Measurements from ENCODE around the gene TADA2B. TPM values are rescaled to one million over a fixed set of nuclear protein-coding genes. Genes with fewer than 3 reads are reported as not detected.

Gene TADA2B
- total and polyA plus RNA-seq, 2 of the 4 experiments (the other 2 are of a cell fraction) = 6.1 to 8.6 TPM

DNA sequence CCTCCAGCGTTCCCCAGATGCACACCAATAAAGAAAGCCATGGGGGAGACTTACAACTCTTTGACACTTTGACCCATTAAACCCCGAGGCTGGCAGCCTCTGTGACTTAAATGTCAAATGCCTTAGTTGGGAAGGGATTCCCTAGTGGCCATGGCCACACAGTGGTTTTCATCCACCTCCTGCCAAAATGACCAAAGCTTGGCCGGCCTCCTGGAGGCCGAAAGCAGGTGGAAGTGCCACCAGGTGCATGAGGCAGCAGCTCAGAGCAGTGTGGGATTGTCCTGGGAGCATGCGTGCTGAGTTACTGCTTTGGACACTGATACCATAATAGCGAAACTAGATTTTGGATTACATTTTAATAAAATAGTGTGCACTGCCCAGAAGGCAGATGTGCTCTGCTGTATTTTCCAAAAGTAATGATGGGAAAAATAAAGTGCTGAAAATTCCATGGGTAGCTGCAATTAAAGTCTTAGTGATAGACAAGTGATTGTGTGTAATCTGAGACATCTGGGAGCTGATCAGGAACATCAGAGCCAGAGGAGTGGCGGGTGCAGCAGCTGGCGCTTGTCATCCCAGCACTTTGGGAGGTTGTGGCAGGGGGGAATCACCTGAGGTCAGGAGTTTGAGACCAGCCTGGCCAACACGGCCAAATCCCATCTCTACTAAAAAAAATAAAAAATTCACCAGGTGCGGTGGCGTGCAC, 39.8 kb upstream of the TADA2B start:
- Histone ChIP-seq H3K14ac (replicated peaks; ENCODE audit: low read depth, low read length) (no peak overlapping the region), H2BK120ac (ENCODE audit: low read depth, low read length) (no peak overlapping the region), H2AFZ (replicated peaks; ENCODE audit: low read length, poor library complexity) (no peak overlapping the region), H3K18ac (ENCODE audit: low read depth, low read length) (no peak overlapping the region), H3K4ac (ENCODE audit: low read depth, low read length) (no peak overlapping the region), H3K56ac (ENCODE audit: extremely low read depth, insufficient read depth, low read length) (no peak overlapping the region), H3K27me3 (ENCODE audit: control insufficient read depth, insufficient read depth, low read length) (no peaks in the 10 kb centered on the region), H3K9ac (ENCODE audit: low read depth, low read length) (no peak overlapping the region), H2AK5ac (ENCODE audit: low read depth, low read length) (no peak overlapping the region), H2BK20ac (ENCODE audit: low read depth, low read length) (no peak overlapping the region), H2AK9ac (replicated peaks; ENCODE audit: low read depth, low read length, poor library complexity) (no peak overlapping the region), H3K79me1 (ENCODE audit: low read depth in 1 of 2, low read length in 2 of 2) (peaks cover 11 to 33% of the 10 kb centered on the region in 2 experiments; a peak in 3 of 4 replicates), H3K4me3 (ENCODE audit: insufficient read depth, low read depth, low read length) (no peak overlapping the region), H3K36me3 (ENCODE audit: control insufficient read depth, insufficient read depth, low read length) (peaks cover 54% of the 10 kb centered on the region), H3K23ac (ENCODE audit: low read depth, low read length) (no peak overlapping the region), H3K27ac (ENCODE audit: insufficient read depth, low read length) (no peak overlapping the region), H4K20me1 (ENCODE audit: insufficient read depth, low read length) (no peaks in the 10 kb centered on the region), H4K91ac (ENCODE audit: insufficient read depth, low read depth, low read length) (no peak overlapping the region), H4K8ac (ENCODE audit: low read depth in 2 of 2, low read length in 2 of 2) (no peak overlapping the region), H4K5ac (ENCODE audit: low read depth, low read length) (no peak overlapping the region), H2BK5ac (ENCODE audit: low read depth, low read length, poor library complexity, severe bottlenecking) (no peak overlapping the region), H3K9me1 (ENCODE audit: insufficient read depth, low read length) (no peaks in the 10 kb centered on the region; the same call in 1 of the 2 replicates), H2BK15ac (ENCODE audit: low read depth, low read length) (no peak overlapping the region), H3K4me1 (ENCODE audit: control insufficient read depth, insufficient read depth, low read length) (peaks cover 2% of the 10 kb centered on the region; the same call in 1 of the 2 replicates), H3K4me2 (ENCODE audit: low read depth, low read length) (no peak overlapping the region), H3K9me3 (ENCODE audit: control insufficient read depth, insufficient read depth, low read length) (no peaks in the 10 kb centered on the region)
- in situ Hi-C loops (cut with MboI; ENCODE audit: low sequenced_read_pairs) = no loop called here
- WGBS, 2 experiments (ENCODE audit: extremely low coverage in 2 of 2, insufficient read length in 1 of 2) = 100% methylated on average over 1 of the region's 11 CpGs; no CpG with 5 or more reads in 1 of the 2 experiments
- intact Hi-C loops (cut with micrococcal nuclease) = no loop called here
- dilution Hi-C loops (cut with HindIII; ENCODE audit: low sequenced_read_pairs, unreplicated experiment) = no loop called here
- DNase-seq (no peak), ATAC-seq (ENCODE audit: low read depth) (no peak)
- BruUV-seq (replicated peaks) = no TSS peak
- TF ChIP-seq FOS (IDR thresholded peaks at IDR 0.05; ENCODE audit: low read depth, low read length) (no peak), BHLHE40 (IDR thresholded peaks at IDR 0.05; ENCODE audit: low read depth, low read length) (no peak), CEBPB (IDR thresholded peaks at IDR 0.05; ENCODE audit: low read depth, low read length) (no peak), NFE2L2 (IDR thresholded peaks at IDR 0.05; ENCODE audit: low read depth, low read length) (no peak), MXI1 (IDR thresholded peaks at IDR 0.05; ENCODE audit: borderline replicate concordance, low read depth, low read length) (no peak), MAZ (IDR thresholded peaks at IDR 0.05; ENCODE audit: borderline replicate concordance, low read depth, low read length) (no peak), USF2 (IDR thresholded peaks at IDR 0.05; ENCODE audit: low read depth, low read length) (no peak), RAD21 (IDR thresholded peaks at IDR 0.05; ENCODE audit: low read length) (no peak), CTCF (conservative IDR thresholded peaks at IDR 0.05; ENCODE audit: low read depth, low read length) (no peak), RFX5 (IDR thresholded peaks at IDR 0.05; ENCODE audit: low read depth, low read length) (no peak), POLR2A (IDR thresholded peaks at IDR 0.05; ENCODE audit: low read depth, low read length) (no peak), CHD1 (IDR thresholded peaks at IDR 0.05; ENCODE audit: low read depth, low read length) (no peak), MAFK (IDR thresholded peaks at IDR 0.05; ENCODE audit: low read depth, low read length) (no peak), RCOR1 (IDR thresholded peaks at IDR 0.05; ENCODE audit: insufficient replicate concordance, low read length) (no peak)
- TF ChIP-seq, protein P1, sequence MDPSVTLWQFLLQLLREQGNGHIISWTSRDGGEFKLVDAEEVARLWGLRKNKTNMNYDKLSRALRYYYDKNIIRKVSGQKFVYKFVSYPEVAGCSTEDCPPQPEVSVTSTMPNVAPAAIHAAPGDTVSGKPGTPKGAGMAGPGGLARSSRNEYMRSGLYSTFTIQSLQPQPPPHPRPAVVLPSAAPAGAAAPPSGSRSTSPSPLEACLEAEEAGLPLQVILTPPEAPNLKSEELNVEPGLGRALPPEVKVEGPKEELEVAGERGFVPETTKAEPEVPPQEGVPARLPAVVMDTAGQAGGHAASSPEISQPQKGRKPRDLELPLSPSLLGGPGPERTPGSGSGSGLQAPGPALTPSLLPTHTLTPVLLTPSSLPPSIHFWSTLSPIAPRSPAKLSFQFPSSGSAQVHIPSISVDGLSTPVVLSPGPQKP (IDR thresholded peaks at IDR 0.05; ENCODE audit: borderline replicate concordance, low read depth, low read length) = no peak
- ChIA-PET CTCF (no interaction called here), POLR2A (ENCODE audit: unreplicated experiment) (no interaction called here)

All from IMR-90 (cell line).